ENCODE measurements around the gene FAM169A. TPM values are rescaled to one million over a fixed set of nuclear protein-coding genes. Genes with fewer than 3 reads are reported as not detected.
A peak's percentile ranks its signal among the peaks of the same experiment; 100 is the strongest.

Gene FAM169A
- total RNA-seq, 1 donor from 2014 or later: 8.2 TPM

DNA sequence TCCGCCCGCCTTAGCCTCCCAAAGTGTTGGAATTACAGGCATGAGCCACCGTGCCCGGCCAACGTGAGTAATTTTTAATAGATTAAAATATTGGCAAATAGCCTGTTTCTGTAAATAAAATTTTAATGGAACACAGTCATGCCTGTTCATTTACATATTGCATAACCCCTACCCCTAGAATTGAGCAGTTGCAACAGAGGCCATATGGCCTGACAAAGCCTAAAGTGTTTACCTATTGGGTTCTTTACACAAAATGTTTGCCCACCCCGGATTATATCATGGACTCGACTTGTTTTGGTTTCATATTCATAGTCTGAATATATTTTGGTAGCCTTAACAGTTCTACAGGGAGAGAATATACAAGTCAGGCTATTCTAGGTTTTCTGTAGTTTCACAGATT lies 93.8 kb downstream of the FAM169A start:
- no peaks in the 10 kb centered on the region for H3K9me3 Mint-ChIP-seq
- peaks cover 59% of the 10 kb centered on the region for H3K36me3 Mint-ChIP-seq (ENCODE audit: low read depth)
- CTCF ChIA-PET: no interaction called here
- POLR2A ChIA-PET: no interaction called here
- no peaks in the 10 kb centered on the region for H3K27me3 Mint-ChIP-seq
- H3K27ac Mint-ChIP-seq: no peak overlapping the region
- no peak for ATAC-seq (ENCODE audit: low read depth)
- no peak for TF ChIP-seq CTCF (IDR thresholded peaks at IDR 0.05)
- no peak for DNase-seq
- intact Hi-C loops (cut with micrococcal nuclease): no loop called here
- no peak overlapping the region for H3K4me3 Mint-ChIP-seq
- peaks cover 10% of the 10 kb centered on the region for H3K4me1 Mint-ChIP-seq

- DNase-seq: no peak
- peak overlapping the region; percentile 99 for H3K4me3 Mint-ChIP-seq
- H3K27ac Mint-ChIP-seq: peak overlapping the region; percentile 98
- no peak for TF ChIP-seq CTCF (IDR thresholded peaks at IDR 0.05)
- intact Hi-C loops (cut with micrococcal nuclease): loop anchor here (1.0 to 10.0 kb wide), 14 partner anchors 82 to 1811 kb away; partner anchors contain the start of genes ANKRA2, ANKRD31, BTF3 and ENC1
- H3K27me3 Mint-ChIP-seq: no peaks in the 10 kb centered on the region
- ATAC-seq (ENCODE audit: low read depth): peak; percentile 4
- peaks cover 36% of the 10 kb centered on the region for H3K4me1 Mint-ChIP-seq
- ChIA-PET POLR2A (interaction anchor here (0.7 to 1.9 kb wide), 8 partner anchors 12 to 569 kb away, joined by 3 to 13 read pairs (median 4); partner anchors contain the start of genes ANKRD31, ENC1, HEXB and HMGCR), CTCF (interaction anchor here (1.1 to 1.2 kb wide), 2 partner anchors 152 to 470 kb away, joined by 3 to 4 read pairs; partner anchors contain the start of gene ANKRD31)
- H3K9me3 Mint-ChIP-seq: no peaks in the 10 kb centered on the region
- peaks cover 45% of the 10 kb centered on the region for H3K36me3 Mint-ChIP-seq (ENCODE audit: low read depth)
Measured at GRCh38 chr5:74767579-74767913, 98.6 kb downstream of the FAM169A start.

- ChIA-PET POLR2A (interaction anchor here (0.6 to 1.9 kb wide), 14 partner anchors 9 to 902 kb away, joined by 3 to 13 read pairs (median 3); partner anchors contain the start of genes ANKRD31, ENC1, HEXB and HMGCR), CTCF (interaction anchor here (1.1 to 1.3 kb wide), 5 partner anchors 19 to 1487 kb away, joined by 3 to 4 read pairs (median 3); partner anchors contain the start of genes ANKRD31 and HMGCR)
- Mint-ChIP-seq H3K27ac (peak within 1 kb of the TSS; percentile 98), H3K9me3 (no peaks in the 10 kb centered on the region), H3K27me3 (no peaks in the 10 kb centered on the region), H3K36me3 (ENCODE audit: low read depth) (peaks cover 48% of the 10 kb centered on the region), H3K4me3 (peak within 1 kb of the TSS; percentile 99), H3K4me1 (peaks cover 36% of the 10 kb centered on the region)
- intact Hi-C loops (cut with micrococcal nuclease): loop anchor here (1.0 to 10.0 kb wide), 15 partner anchors 82 to 1810 kb away; partner anchors contain the start of genes ANKRA2, ANKRD31, BTF3 and ENC1
- peak; percentile 89 for DNase-seq
- peak; percentile 88 for ATAC-seq (ENCODE audit: low read depth)
- no peak for TF ChIP-seq CTCF (IDR thresholded peaks at IDR 0.05)
Measured at GRCh38 chr5:74766849-74767578, 99.2 kb downstream of the FAM169A start, which contains the start of the genes GFM2 and NSA2. TSS of gene GFM2 (minus strand) at chr5:74767117. CDS start at chr5:74763742, 3,375 bp downstream. TSS of gene NSA2 (plus strand) at chr5:74767249. CDS start at chr5:74767361, 112 bp downstream.

- Mint-ChIP-seq H3K27me3 (no peaks in the 10 kb centered on the region), H3K9me3 (no peaks in the 10 kb centered on the region), H3K36me3 (ENCODE audit: low read depth) (peaks cover 51% of the 10 kb centered on the region), H3K27ac (peak overlapping the region; percentile 98), H3K4me1 (peaks cover 36% of the 10 kb centered on the region), H3K4me3 (peak overlapping the region; percentile 99)
- ChIA-PET CTCF (interaction anchor here (1.1 to 1.3 kb wide), 5 partner anchors 19 to 1487 kb away, joined by 3 to 4 read pairs (median 3); partner anchors contain the start of genes ANKRD31 and HMGCR), POLR2A (interaction anchor here (0.6 to 1.9 kb wide), 13 partner anchors 8 to 903 kb away, joined by 3 to 13 read pairs (median 3); partner anchors contain the start of genes ANKRD31, ENC1, HEXB and HMGCR)
- TF ChIP-seq CTCF (IDR thresholded peaks at IDR 0.05): peak; percentile 77
- intact Hi-C loops (cut with micrococcal nuclease): loop anchor here (1.0 to 10.0 kb wide), 11 partner anchors 86 to 1810 kb away; partner anchors contain the start of genes ANKRD31, BTF3, ENC1 and FAM169A
- DNase-seq (no peak), ATAC-seq (ENCODE audit: low read depth) (peak; percentile 45)
Measured at GRCh38 chr5:74766418-74766848, 99.8 kb downstream of the FAM169A start.

Data from activated B cell treated with CpG ODN at 0.5 μM for 24 hours (primary cell).